ENCODE results near the gene C15orf61.

The C15orf61 gene

DNA sequence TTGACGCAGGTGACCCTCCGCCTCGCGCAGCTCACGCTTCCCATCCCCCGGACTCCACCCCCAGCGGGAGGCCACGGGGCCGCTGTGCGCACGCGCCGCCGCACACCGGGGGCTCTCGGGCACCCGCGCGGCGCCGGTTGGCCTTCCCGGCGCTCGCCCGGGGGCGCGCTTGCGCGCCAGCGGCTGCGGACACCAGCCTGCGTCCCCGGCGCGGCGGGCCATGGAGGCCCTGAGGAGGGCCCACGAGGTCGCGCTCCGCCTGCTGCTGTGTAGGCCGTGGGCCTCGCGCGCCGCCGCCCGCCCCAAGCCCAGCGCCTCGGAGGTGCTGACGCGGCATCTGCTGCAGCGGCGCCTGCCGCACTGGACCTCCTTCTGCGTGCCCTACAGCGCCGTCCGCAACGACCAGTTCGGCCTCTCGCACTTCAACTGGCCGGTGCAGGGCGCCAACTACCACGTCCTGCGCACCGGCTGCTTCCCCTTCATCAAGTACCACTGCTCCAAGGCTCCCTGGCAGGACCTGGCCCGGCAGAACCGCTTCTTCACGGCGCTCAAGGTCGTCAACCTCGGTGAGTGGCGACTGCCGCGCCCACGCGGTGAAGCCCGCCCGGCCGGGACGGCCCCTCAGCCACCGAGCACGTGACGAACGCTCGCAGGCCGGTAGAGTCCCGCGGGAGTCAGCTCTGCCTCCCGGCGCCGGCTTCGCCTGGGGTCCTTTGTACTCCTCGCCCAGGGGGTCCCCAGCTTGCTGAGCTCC, at the start of gene C15orf61:
TSS of gene C15orf61 (plus strand) at position 103 of the 754 bp plus-strand sequence. CDS start at position 221, 118 bp downstream.
- DNase-seq, result peak; percentile 60

DNA sequence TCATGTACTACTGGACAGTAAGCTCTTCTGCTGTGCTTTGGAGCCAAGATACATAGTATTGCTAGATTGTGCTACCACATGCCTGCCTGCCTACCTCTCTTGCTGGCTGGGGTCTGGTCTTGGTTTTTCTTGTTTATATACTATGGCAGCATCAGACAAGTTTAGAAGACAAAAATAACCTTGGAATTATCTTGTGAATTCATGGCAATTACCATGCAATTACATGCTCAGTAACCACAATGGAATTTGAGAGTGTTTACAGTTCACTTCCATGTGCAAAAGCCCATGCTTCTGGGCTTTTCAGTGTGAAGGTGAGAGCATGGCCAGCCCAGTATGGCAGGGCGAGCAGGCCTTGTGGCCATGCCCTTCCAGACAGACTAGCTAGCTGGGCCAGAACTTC, 48.0 kb upstream of the C15orf61 start:
- no peak for DNase-seq

DNA sequence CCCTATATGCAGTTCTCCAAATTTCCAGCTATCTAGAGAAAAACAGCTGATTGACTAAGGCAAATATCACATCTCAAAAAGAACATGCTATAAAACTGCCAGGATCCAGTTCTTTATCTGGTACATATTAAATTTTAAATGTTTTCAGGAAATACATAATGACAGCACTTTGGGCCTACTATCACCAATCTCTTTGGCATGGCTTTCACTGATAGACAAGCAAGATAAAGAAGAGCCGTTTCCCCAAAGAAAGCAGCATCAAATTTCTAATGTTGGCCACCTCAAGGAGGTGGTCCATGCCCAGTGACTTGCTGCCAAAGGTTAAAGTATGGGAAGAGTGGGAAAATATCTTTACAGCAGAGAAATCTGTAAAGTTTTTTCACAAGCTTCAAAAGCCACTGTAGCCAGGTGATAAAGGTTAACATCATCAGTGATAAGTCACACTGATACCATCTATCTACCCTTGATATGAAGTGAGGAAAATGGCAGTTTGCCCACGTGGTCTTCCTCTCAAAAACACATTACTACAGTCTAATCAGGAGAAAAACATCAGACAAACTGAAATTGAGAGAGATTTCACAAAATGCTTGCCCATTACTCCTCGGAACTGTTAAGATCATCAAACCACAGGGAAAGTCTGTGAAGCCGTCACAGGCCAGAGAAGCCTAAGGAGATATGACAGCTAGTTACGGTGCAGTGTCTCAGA, 46.4 kb upstream of the C15orf61 start:
- DNase-seq, result no peak

DNA sequence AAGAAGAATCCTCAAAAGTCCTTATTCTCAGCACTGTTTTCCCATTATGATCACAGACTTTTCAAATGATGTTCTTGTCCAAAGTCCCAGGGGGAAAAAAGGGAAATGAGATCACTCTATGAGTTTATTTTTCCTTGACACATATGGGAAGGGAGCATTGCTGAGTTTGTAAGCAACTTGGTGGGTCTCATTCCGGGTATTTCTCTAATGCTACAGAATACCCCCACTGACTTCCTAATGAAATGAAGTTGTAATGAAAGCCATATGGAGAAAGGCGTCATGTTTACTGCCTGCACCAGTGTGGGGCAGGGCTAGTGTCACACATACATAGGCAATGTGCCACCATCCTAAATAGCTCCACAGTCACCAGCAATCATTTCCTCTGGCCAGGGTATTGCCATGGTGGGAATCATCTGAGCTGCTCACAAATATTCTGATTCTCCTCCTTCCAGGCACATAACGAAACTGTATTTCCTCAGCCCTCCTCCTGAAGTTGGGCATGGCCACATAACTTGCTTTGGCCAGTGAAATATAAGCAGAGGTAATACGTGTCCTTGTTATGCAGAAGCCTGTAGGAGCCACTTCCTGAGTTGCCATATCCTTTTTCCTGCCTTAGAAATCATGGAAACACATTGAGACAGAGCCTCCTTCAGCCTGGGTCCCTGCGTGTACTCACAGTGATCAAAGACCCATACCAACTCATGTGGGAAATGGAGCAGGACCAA, 41.0 kb upstream of the C15orf61 start:
- DNase-seq, result no peak

DNA sequence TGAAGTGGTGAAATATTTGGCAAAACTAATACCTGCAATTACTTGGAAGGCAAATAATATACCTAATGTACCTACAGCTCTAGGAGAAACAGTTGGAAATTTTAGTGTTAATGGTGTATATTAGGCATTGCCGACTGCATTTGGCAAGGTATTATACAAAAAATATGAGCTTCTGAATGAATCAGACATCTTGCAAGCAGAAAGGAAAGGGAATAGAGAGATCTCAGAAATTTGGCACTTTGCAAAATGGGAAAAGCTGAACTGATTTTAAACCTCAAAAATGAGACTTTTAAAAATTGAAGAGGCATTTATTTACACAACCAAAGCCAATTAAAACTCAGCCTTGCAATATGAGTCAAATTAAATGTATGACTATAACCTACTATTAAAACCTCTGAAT, 40.2 kb upstream of the C15orf61 start:
- DNase-seq, result no peak

DNA sequence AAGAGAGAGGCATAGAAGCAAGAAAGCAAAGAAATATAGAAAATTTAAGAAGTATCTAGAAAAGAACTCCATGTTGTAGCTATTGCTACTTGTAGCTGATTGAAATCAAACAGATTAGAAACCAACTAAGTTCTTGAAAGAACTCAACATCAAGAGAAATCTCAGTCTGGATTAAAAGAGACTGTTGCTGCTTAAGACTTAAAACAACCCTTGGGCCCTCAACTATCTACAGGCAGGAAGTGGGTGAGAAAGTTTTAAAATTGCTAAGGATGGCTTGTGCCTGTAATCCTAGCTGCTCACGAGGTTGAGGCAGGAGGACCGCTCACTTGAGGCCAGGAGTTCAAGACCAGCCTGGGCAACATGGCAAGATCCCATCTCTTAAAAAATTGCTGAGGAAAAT, 39.3 kb upstream of the C15orf61 start:
- DNase-seq, result no peak

DNA sequence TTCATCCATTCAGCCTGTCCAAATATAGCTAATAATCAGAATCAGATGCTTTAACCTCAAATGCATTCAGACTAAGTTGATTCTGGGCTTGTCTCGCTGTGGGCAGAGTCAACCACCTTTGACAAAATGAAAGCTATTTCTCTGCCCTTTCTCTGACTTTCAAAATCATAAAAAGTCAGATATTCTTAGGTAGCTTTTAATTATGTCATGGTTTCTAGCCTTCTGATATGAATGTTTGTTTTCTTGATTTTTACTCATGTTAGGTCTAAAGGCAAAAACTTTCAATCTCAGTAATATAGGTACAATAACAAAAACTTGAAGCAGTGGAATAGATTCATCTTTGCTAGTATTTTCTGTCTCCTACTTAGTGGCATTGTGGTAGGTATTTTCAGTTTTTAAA, 25.3 kb upstream of the C15orf61 start:
- no peak for DNase-seq

DNA sequence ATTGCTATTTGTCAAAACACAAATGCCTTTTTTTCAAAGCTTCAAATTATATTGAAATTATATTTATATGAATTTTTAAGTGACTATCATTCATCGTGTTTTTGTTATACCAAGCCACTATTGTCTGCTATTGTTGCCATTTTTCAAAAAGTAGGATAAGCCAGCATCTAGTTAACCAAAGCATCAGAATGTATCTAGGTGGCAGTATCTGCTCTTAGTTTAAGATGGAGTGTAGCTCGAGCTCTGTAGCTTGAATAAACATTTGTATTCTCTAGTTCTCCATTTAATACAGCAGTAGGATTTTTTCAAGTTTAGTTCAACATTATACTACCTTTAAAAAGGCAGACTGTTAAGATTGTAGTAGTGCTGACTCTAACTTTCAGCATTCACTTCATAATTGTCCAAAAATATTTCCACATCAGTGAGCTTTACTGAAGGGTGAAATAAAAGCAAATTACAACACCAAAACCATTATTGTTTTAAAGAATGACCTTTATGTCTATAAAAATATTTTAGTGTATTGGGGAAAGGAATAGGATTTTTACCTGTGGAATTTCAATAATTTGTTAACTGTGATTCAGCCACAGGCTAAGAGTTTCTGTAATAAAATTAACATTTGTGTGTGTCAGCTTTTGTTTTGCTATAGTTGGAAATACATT, 19.6 kb upstream of the C15orf61 start:
- DNase-seq, result no peak

DNA sequence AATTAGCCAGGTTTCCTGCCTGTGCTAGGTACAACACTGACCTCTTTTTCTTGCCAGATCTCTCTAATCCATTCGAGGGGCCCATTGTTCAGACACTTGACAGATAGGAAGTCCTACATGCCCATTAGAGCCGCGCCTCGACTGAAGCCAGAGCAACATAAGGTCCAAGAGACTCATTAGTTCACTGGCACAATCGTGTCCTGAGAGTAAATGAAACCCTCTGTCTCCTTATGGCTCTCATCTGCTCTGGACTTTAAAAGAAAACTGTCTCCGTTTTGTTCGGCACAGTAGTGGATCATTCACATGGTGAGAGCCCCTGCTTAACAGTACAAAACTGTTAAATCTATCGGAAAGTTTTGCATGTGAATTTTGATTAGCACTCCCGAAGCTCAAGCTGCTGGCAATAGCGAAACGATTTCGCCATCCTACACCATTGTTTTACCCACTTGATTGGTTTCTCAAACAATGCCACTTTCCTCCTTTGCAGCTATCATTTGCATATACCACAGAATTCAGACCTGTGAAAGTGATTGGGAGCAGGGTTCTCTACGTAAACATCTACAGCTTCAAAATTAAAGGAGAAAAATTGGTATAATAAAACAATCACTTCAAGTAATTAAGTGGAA, 19.0 kb upstream of the C15orf61 start:
- no peak for DNase-seq

DNA sequence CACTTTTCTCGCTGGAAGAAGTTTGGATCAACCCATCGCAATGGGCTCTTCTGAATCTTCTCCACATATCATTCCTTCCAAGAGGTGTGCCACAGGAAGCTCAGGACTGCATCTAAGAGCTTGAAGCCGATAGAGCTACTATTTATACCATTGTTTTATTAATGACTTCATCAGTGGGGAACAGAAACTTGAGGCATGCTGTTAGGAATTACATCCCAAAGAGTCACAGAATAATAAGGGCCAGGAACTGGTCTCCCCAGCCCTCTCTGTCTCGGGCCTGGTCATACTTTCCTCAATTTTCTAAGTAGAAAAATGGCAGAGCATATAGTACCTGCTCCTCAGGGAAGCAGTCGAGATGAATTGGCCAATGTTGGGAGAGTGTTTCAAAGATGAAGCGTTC, 16.9 kb upstream of the C15orf61 start:
- DNase-seq, result no peak

DNA sequence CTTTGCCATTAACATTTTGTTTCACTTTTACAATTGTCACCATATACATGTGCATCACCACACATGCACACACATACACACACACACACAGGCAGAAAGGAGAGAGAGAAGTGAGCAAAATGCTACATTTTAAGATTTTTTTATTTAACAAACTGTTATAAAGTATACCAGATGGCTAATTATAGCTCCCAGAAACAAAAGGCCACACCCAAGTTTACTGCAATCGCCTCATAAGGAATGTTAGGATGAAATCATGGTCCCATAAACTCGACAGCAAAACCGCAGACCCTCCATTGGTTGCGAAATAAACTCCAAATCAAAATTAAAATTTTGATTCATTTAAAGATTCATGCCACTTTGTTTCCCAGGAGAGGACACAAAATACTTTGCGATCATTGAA, 16.1 kb upstream of the C15orf61 start:
- no peak for DNase-seq

DNA sequence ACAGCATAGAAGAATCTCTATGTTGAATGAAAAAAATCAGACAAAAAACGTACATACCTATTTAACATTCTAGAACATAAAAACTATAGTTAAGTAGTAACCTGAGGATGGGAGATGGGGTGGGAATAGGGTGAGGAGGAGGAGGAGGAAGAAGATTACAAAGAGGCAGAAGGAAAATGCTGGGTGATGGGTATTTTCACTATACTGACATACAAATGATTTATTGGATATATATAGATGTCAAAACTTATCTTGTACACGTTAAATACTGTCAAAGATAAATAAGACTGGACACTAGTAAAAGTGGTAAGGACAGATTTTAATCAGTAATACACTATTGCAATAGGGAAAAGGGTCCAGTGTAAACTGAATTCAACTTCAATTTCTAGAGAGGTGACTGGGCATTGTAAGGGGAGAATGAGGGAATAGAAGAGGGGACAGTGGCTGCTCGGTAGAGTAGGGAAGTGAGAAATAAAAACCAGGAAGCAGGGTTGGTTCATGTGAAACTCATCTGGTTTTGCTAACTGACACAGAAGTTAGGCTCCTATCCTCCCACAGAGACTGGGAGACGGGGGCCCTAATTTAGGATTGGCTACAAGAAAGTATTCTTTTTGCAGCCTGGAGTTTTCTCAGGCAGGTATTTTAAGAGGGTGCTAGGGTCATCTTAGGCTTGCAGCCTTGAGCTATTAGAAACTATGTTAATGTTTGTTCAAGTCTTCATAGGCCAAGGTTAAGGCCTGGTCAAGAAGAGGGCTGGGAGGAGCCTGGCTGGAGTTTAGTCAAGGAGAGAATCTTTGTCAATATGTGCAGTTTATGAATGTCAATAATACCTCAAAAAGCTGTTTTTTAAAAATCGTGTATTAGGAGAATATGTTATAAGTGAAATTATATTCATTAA, 15.0 kb upstream of the C15orf61 start:
- DNase-seq, result no peak

DNA sequence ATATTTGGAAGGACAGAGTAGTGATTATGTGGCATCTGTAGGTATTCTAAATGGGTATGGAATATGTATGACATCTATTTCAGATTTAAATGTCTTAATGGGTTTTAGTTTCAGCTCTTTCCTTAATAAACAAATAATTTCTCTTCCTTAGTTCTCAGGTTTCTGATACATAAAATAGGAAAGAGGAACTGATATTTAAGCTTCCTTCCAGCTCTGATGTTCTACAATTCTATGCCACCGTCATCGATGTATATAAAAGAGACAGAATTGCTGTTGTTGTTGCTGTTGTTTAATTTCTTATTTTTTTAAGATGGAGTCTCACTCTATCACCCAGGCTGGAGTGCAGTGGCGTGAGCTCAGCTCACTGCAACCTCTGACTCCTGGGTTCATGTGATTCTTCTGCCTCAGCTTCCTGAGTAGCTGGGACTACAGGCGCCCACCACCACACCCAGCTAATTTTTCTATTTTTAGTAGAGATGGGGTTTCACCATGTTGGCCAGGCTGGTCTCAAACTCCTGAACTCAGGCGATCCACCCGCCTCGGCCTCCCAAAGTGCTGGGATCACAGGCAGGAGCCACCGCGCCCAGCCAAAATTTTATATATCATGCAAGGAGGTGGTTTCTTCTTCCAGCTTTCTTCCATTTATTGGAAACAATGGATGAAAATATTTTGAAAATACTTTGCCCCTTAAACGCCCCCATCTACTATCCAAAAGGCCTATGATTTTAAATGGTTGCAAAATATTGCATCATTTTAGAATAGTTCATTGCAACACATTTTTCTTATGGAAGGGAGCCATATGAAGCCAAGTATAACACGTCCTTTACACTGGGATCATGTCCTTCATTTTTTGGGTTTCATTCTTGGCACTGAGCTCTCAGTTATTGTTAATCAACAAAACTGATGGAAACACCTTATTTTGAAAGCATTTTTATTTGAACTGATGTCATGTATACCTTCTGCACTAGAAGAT, 13.9 kb upstream of the C15orf61 start:
- DNase-seq, result no peak

DNA sequence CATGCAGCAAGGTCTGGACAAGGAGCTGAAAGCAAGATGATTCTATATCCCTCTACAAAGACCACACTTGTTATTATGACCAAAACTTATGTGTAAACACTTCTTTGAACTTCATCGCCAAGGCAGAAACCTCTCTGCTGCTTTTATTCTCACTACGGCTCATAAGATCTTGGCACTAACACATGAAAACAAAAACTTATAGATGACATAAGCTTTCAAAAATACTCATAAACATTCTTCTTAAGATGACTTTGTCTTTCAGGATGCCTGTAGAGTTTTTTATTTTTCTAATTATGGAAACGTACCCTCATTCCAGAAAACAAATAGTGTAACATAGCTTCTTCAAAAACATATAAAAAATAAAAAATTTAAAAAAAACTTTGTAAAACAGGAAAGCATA, 12.5 kb upstream of the C15orf61 start:
- no peak for DNase-seq

DNA sequence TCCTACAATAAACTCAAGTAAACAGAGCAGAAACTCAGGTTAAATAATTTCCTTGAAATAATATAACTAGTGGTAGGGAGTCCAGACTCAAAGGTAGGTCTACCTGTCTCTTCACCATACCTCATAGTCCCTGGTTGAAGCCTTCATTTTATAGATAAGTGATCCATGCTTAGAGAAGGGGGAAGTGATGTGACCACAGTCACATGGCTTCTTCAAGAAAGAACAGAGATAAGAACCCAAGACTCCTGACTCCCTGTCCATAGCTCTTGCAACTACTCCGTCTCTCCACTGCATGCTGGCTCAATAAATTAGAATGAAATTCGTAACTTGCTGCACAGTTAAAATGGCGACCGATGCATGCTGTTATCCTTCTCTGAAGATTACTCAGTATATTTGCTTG, 11.0 kb upstream of the C15orf61 start:
- DNase-seq, result no peak

DNA sequence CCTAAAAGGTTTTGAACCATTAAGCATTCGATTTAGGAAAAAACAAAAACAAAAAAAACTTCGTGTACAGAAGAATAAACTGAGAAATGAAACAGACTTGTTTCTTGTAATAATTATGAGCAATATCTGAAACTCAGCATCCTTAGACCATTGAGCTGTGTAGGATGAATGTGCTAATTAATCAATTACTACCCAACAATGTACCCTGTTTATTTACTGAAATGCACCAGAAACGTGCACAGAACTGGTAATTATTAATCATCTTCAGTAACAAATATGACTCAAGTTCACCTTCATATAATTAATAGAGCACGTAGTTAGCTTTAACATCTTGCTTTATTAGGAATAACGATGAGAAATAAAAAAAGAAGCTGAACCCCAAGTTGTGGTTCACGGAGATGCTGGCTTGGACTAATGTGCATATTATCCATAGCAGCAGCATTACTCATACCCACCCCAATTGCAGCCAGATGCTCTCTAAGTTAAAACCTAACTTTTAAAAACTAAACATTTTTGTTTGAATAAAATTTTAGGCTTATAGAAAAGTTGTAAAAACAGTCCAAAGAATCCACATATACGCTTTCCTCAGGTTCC, 10.2 kb upstream of the C15orf61 start:
- no peak for DNase-seq

DNA sequence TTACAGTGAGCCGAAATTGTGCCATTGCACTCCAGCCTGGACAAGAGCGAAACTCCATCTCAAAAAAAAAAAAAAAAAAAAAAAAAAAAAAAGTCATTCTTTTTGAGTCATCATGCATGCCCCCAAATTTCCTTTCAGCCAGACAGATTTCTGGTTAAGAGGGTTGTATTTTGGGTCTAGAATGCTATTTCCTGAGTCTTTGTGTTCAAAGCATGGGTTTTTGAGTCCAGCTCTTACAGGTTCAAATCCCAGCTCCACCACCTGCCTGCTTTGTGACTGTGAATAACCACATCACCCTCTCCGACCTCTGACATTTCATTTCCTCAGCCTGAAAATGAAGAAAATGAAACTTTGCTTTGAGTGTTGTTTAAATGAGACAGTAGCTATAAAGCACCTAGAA, 9.3 kb upstream of the C15orf61 start:
- no peak for DNase-seq

DNA sequence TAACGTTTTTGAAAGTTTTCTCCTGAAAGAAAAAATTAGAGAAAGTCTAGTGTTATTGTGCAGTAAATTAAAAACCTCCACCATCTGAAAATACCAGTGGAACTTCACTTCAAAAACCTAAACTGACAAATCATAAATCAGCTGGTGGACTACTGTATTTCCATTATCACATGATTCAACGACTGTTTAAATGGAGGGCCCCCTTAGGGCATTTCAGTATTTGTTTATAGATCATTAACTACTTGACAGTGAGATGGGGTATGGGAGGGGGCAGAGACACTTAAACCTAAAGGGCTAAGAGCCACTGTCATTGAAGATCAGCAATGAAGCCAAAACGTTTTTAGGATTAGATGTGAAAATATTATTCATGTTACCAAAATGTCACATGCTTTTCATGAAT, 8.8 kb upstream of the C15orf61 start:
- no peak for DNase-seq

DNA sequence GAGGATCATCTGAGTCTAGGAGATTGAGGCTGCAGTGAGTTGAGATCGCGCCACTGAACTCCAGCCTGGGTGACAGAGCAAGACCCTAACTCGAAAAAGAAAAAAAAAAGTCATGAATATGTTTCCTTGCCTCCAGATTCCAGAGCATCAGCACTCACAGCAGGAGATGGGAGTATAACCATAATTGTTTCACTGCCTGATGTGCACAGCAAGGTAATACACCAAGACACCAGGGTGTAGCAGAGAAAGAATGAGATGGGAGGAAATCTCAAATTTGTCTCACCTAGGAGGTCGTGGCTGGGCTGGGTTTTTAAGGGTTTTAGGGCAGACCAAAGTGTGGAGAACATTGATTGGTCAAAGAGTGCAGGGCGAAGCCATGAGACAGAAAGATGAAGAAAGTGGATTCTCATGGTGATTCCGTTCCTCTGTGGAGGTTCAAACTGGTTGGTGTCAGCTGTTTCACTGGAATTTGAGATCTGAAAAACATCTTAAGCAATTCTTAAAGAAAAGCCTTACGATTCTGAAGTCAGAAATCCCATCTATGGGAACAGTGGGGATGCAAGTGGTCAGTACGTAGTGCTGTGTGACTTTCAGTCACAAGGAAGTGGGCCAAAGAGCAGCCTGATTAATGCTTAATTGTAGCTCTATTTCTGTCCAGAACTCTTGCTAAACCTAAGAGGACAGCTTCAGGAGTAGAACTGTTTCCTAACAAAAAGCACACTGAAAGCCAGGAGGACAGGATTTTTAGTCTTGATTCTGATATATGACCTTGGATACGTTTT, 7.8 kb upstream of the C15orf61 start:
- no peak for DNase-seq
